Measurements from ENCODE around the gene SLC30A10.
"Not testable (repeated sequence)": the region's sequence is repeated elsewhere in the genome, so short reads cannot be mapped to it uniquely, and the experiment has no call there.

The SLC30A10 gene

GRCh38 chr1:219954052-219954451, 25.7 kb upstream of the SLC30A10 start:
- H3K27ac ChIP-seq (ENCODE audit: low read length): no peak overlapping the region
- H3K9me3 ChIP-seq (ENCODE audit: control insufficient read depth in 2 of 2, low read length in 2 of 2): no peaks in the 10 kb centered on the region
- no peak overlapping the region for H3K4me3 ChIP-seq (ENCODE audit: low read length in 2 of 2)
- no peaks in the 10 kb centered on the region for H3K27me3 ChIP-seq (ENCODE audit: control insufficient read depth in 1 of 2, insufficient read depth in 2 of 2, low read length in 2 of 2)
- no peaks in the 10 kb centered on the region for H3K36me3 ChIP-seq (ENCODE audit: control insufficient read depth in 2 of 2, insufficient read depth in 2 of 2, low read length in 2 of 2)
- no peaks in the 10 kb centered on the region for H3K4me1 ChIP-seq (ENCODE audit: control insufficient read depth, insufficient read depth, low read length)
- no peak overlapping the region for H3K9ac ChIP-seq (ENCODE audit: low read length in 2 of 2)

- Histone ChIP-seq H3K4me1 (ENCODE audit: control insufficient read depth, insufficient read depth, low read length) (no peaks in the 10 kb centered on the region), H3K4me3 (ENCODE audit: low read length in 2 of 2) (no peak overlapping the region), H3K27me3 (ENCODE audit: control insufficient read depth in 1 of 2, insufficient read depth in 2 of 2, low read length in 2 of 2) (no peaks in the 10 kb centered on the region), H3K9ac (ENCODE audit: low read length in 2 of 2) (no peak overlapping the region), H3K9me3 (ENCODE audit: control insufficient read depth in 2 of 2, low read length in 2 of 2) (no peaks in the 10 kb centered on the region), H3K27ac (ENCODE audit: low read length) (no peak overlapping the region), H3K36me3 (ENCODE audit: control insufficient read depth in 2 of 2, insufficient read depth in 2 of 2, low read length in 2 of 2) (no peaks in the 10 kb centered on the region)
These were observed 24.0 kb upstream of the SLC30A10 start for GRCh38 chr1:219952361-219952760.

DNA sequence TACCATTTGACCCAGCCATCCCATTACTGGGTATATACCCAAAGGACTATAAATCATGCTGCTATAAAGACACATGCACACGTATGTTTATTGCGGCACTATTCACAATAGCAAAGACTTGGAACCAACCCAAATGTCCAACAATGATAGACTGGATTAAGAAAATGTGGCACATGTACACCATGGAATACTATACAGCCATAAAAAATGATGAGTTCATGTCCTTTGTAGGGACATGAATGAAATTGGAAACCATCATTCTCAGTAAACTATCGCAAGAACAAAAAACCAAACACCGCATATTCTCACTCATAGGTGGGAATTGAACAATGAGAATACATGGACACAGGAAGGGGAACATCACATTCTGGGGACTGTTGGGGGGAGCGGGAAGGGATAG, 20.9 kb upstream of the SLC30A10 start:
- H3K27ac ChIP-seq (ENCODE audit: low read length); H3K9ac ChIP-seq (ENCODE audit: low read length in 2 of 2); H3K4me3 ChIP-seq (ENCODE audit: low read length in 2 of 2); H3K36me3 ChIP-seq (ENCODE audit: control insufficient read depth in 2 of 2, insufficient read depth in 2 of 2, low read length in 2 of 2); H3K4me1 ChIP-seq (ENCODE audit: control insufficient read depth, insufficient read depth, low read length); H3K9me3 ChIP-seq (ENCODE audit: control insufficient read depth in 2 of 2, low read length in 2 of 2); H3K27me3 ChIP-seq (ENCODE audit: control insufficient read depth in 1 of 2, insufficient read depth in 2 of 2, low read length in 2 of 2): not testable (repeated sequence)

- not testable (repeated sequence) for H3K9ac ChIP-seq (ENCODE audit: low read length in 2 of 2); H3K27me3 ChIP-seq (ENCODE audit: control insufficient read depth in 1 of 2, insufficient read depth in 2 of 2, low read length in 2 of 2); H3K4me3 ChIP-seq (ENCODE audit: low read length in 2 of 2); H3K36me3 ChIP-seq (ENCODE audit: control insufficient read depth in 2 of 2, insufficient read depth in 2 of 2, low read length in 2 of 2); H3K27ac ChIP-seq (ENCODE audit: low read length); H3K4me1 ChIP-seq (ENCODE audit: control insufficient read depth, insufficient read depth, low read length); H3K9me3 ChIP-seq (ENCODE audit: control insufficient read depth in 2 of 2, low read length in 2 of 2)
These were observed 20.4 kb upstream of the SLC30A10 start for GRCh38 chr1:219948766-219949165.

DNA sequence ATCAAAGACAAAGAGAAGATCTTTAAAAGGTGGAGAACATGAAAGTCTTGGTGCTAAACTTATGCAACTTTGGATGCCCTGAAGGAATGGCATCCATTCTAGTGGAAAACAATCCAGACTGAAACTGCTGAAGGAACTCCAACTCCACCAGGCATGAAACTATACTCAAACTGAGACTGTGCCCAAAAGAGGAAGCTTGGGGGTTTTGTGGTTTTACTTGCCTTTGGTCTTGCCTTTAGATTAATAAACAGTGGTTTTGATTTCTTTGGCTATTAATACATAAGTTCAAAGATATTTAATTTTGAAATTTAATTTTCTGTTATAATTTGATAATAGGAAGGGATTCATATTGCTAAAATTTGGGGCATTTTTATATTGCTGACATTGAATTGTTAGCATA, 17.4 kb upstream of the SLC30A10 start:
- H3K36me3 ChIP-seq (ENCODE audit: control insufficient read depth in 2 of 2, insufficient read depth in 2 of 2, low read length in 2 of 2): no peaks in the 10 kb centered on the region
- no peak overlapping the region for H3K4me3 ChIP-seq (ENCODE audit: low read length in 2 of 2)
- H3K9me3 ChIP-seq (ENCODE audit: control insufficient read depth in 2 of 2, low read length in 2 of 2): no peaks in the 10 kb centered on the region
- no peaks in the 10 kb centered on the region for H3K27me3 ChIP-seq (ENCODE audit: control insufficient read depth in 1 of 2, insufficient read depth in 2 of 2, low read length in 2 of 2)
- no peak overlapping the region for H3K27ac ChIP-seq (ENCODE audit: low read length)
- H3K9ac ChIP-seq (ENCODE audit: low read length in 2 of 2): no peak overlapping the region
- H3K4me1 ChIP-seq (ENCODE audit: control insufficient read depth, insufficient read depth, low read length): no peaks in the 10 kb centered on the region

- no peaks in the 10 kb centered on the region for H3K9me3 ChIP-seq (ENCODE audit: control insufficient read depth in 2 of 2, low read length in 2 of 2)
- peaks cover 0 to 3% of the 10 kb centered on the region in 2 donors for H3K27me3 ChIP-seq (ENCODE audit: control insufficient read depth in 1 of 2, insufficient read depth in 2 of 2, low read length in 2 of 2)
- no peak overlapping the region for H3K27ac ChIP-seq (ENCODE audit: low read length)
- H3K36me3 ChIP-seq (ENCODE audit: control insufficient read depth in 2 of 2, insufficient read depth in 2 of 2, low read length in 2 of 2): no peaks in the 10 kb centered on the region
- H3K9ac ChIP-seq (ENCODE audit: low read length in 2 of 2): no peak overlapping the region
- H3K4me3 ChIP-seq (ENCODE audit: low read length in 2 of 2): no peak overlapping the region
- no peaks in the 10 kb centered on the region for H3K4me1 ChIP-seq (ENCODE audit: control insufficient read depth, insufficient read depth, low read length)
These were observed 13.1 kb upstream of the SLC30A10 start for GRCh38 chr1:219941179-219942118.

DNA sequence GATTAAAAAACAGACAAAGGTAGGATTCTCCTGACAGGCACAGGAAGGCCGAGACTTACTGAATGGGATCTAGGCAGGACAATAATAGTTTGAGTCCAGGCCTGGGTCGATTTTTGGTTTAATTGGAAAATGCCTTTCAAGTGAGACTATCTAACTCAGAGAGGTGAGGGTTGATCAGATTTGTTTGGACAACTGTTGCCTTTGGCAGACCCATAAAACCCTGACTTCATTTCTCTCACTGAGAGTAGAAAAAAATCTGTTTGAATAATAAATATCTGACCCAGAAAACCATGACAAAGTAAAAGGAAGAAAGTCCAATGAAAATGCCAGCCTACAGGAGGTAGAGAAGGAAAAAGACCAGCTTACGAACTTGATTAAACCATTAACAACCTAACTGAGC, 12.3 kb upstream of the SLC30A10 start:
- Histone ChIP-seq H3K27ac (ENCODE audit: low read length) (no peak overlapping the region), H3K36me3 (ENCODE audit: control insufficient read depth in 2 of 2, insufficient read depth in 2 of 2, low read length in 2 of 2) (no peaks in the 10 kb centered on the region), H3K4me3 (ENCODE audit: low read length in 2 of 2) (no peak overlapping the region), H3K9ac (ENCODE audit: low read length in 2 of 2) (no peak overlapping the region), H3K9me3 (ENCODE audit: control insufficient read depth in 2 of 2, low read length in 2 of 2) (no peaks in the 10 kb centered on the region), H3K27me3 (ENCODE audit: control insufficient read depth in 1 of 2, insufficient read depth in 2 of 2, low read length in 2 of 2) (peaks cover 0 to 3% of the 10 kb centered on the region in 2 donors), H3K4me1 (ENCODE audit: control insufficient read depth, insufficient read depth, low read length) (no peaks in the 10 kb centered on the region)

GRCh38 chr1:219938706-219939105, 10.3 kb upstream of the SLC30A10 start:
- Histone ChIP-seq H3K9ac (ENCODE audit: low read length in 2 of 2) (no peak overlapping the region), H3K4me1 (ENCODE audit: control insufficient read depth, insufficient read depth, low read length) (no peaks in the 10 kb centered on the region), H3K27ac (ENCODE audit: low read length) (no peak overlapping the region), H3K4me3 (ENCODE audit: low read length in 2 of 2) (no peak overlapping the region), H3K27me3 (ENCODE audit: control insufficient read depth in 1 of 2, insufficient read depth in 2 of 2, low read length in 2 of 2) (peaks cover 0 to 3% of the 10 kb centered on the region in 2 donors), H3K36me3 (ENCODE audit: control insufficient read depth in 2 of 2, insufficient read depth in 2 of 2, low read length in 2 of 2) (no peaks in the 10 kb centered on the region), H3K9me3 (ENCODE audit: control insufficient read depth in 2 of 2, low read length in 2 of 2) (no peaks in the 10 kb centered on the region)

- not testable (repeated sequence) for H3K9ac ChIP-seq (ENCODE audit: low read length in 2 of 2); H3K36me3 ChIP-seq (ENCODE audit: control insufficient read depth in 2 of 2, insufficient read depth in 2 of 2, low read length in 2 of 2); H3K27ac ChIP-seq (ENCODE audit: low read length); H3K9me3 ChIP-seq (ENCODE audit: control insufficient read depth in 2 of 2, low read length in 2 of 2); H3K27me3 ChIP-seq (ENCODE audit: control insufficient read depth in 1 of 2, insufficient read depth in 2 of 2, low read length in 2 of 2); H3K4me1 ChIP-seq (ENCODE audit: control insufficient read depth, insufficient read depth, low read length); H3K4me3 ChIP-seq (ENCODE audit: low read length in 2 of 2)
These were observed 5.4 kb upstream of the SLC30A10 start for GRCh38 chr1:219933763-219934162.

- Histone ChIP-seq H3K9ac (ENCODE audit: low read length in 2 of 2) (no peak overlapping the region), H3K27ac (ENCODE audit: low read length) (no peak overlapping the region), H3K4me1 (ENCODE audit: control insufficient read depth, insufficient read depth, low read length) (peaks cover 7% of the 10 kb centered on the region), H3K36me3 (ENCODE audit: control insufficient read depth in 2 of 2, insufficient read depth in 2 of 2, low read length in 2 of 2) (no peaks in the 10 kb centered on the region), H3K4me3 (ENCODE audit: low read length in 2 of 2) (no peak overlapping the region), H3K9me3 (ENCODE audit: control insufficient read depth in 2 of 2, low read length in 2 of 2) (no peaks in the 10 kb centered on the region), H3K27me3 (ENCODE audit: control insufficient read depth in 1 of 2, insufficient read depth in 2 of 2, low read length in 2 of 2) (peaks cover 20 to 24% of the 10 kb centered on the region in 2 donors)
These were observed 2.7 kb upstream of the SLC30A10 start for GRCh38 chr1:219931033-219931432.

DNA sequence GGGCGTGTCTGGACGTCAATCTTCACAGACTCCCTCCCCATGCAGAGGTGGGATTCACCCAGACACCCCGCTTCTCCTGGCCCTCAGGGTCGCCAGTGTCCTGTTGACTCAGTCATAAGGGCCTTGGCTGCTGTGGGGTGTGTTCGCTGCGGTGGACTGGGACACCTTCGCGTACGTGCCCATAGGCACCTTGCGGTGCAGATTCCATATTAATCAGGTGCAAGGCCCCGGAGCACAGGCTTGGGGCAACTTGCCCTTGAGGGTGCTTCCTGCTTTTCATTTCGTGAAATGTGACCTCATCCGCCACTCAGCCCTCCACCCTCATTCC, 398 bp upstream of the SLC30A10 start:
- H3K9ac ChIP-seq (ENCODE audit: low read length in 2 of 2): no peak overlapping the region
- no peaks in the 10 kb centered on the region for H3K36me3 ChIP-seq (ENCODE audit: control insufficient read depth in 2 of 2, insufficient read depth in 2 of 2, low read length in 2 of 2)
- H3K27ac ChIP-seq (ENCODE audit: low read length): no peak overlapping the region
- H3K9me3 ChIP-seq (ENCODE audit: control insufficient read depth in 2 of 2, low read length in 2 of 2): no peaks in the 10 kb centered on the region
- H3K4me1 ChIP-seq (ENCODE audit: control insufficient read depth, insufficient read depth, low read length): peaks cover 7% of the 10 kb centered on the region
- H3K4me3 ChIP-seq (ENCODE audit: low read length in 2 of 2): peak overlapping the region in 1 of 2 donors; percentile 69
- peaks cover 20 to 25% of the 10 kb centered on the region in 2 donors for H3K27me3 ChIP-seq (ENCODE audit: control insufficient read depth in 1 of 2, insufficient read depth in 2 of 2, low read length in 2 of 2)

Data from stomach smooth muscle (tissue), 2 donors.